G401.6 (cell line): Measurements from ENCODE around the gene HRAS.

Experiments
- FAIRE-seq: peaks from 2 replicates; lab custom pipeline; 2012; peaks lifted over from hg19 to GRCh38; lab: Jason Lieb, UNC

Gene HRAS

DNA sequence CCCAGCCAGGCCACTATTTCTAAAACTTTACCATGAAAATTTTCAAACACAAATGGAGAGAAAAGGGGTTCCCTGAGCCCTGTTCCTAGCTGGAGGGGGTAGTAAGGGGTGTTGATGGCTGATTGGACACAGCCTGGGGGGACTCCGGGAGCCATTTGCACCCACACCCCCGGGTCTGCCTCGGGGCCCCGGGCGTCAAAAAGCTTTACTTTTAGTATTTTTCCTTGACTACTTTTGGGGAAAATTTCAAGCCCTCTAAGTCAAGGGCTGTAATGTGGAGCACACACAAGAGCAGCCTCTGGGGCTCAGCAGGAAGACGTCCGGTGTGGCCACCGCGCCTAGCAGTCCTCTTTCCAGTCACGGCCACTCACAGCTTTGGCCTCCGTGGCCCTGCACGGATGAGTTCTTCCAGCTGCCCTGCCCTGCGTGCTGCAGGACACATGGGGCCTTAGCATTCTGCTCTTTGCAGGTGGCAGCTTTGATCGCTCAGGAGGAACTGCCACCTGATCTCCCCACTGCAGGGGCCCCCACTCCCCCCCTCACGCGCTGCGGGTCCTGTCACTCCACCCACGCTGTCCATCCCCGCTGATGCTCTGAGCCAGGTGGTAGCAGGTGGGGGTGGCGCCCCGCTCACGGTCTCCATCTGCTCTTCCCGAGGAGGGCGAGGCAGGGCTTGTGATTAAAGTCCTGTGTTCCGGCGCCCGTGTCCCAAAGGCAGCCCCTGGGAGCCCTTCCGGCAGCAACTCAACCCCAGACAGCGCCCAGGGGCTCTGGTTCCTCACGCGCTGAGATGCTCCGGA is 42.7 kb downstream of the HRAS start:
- no peak for FAIRE-seq

DNA sequence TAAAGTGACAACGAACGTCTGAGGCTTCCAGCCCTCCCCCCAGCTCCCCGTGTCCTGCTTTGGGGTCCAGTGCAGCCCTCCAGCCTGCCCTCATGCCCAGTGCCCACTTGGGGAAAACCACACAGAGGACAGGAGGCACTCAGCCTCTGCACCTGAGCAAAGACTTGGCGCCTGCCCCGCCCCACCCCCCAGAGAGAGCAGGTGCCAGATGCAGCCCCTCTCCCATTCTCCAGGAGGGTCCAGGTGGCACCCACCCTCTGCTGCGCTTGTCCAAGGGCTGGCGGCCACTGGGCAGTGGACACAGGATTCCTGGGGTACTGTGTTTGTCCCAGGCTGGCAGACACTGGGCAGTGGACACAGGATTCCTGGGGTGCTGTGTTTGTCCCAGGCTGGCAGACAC is 44.0 kb downstream of the HRAS start:
- no peak for FAIRE-seq

- no peak for FAIRE-seq
Observed at GRCh38 chr11:490930-491260, 44.5 kb downstream of the HRAS start.

DNA sequence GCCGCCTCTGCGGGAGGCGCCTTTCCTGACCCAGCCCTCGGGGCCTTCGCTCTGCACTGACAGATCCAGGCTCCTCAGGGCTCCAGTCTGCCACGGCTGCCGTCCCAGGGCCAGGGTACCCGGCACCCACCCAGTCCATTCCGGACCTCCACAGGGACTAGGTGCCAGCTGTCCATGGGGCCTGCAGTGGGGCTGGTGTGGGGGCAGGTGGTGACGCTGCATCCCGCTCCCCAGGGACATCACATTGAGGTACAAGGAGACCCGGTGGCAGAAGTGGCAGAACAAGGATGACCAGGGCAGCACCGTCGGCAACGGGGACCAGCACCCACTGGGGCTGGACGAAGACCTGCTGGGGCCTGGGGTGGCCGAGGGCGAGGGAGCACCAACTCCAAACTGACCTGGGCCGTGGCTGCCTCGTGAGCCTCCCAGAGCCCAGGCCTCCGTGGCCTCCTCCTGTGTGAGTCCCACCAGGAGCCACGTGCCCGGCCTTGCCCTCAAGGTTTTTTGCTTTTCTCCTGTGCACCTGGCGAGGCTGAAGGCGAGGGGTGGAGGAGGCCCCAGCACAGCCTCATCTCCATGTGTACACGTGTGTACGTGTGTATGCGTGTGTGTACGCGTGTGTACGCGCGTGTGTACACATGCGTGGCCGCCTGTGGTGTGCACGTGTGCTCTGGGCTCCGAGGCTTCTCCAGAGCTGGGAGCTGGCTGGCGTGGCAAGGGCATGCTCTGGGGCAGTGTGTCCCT is 45.0 kb downstream of the HRAS start:
- no peak for FAIRE-seq

DNA sequence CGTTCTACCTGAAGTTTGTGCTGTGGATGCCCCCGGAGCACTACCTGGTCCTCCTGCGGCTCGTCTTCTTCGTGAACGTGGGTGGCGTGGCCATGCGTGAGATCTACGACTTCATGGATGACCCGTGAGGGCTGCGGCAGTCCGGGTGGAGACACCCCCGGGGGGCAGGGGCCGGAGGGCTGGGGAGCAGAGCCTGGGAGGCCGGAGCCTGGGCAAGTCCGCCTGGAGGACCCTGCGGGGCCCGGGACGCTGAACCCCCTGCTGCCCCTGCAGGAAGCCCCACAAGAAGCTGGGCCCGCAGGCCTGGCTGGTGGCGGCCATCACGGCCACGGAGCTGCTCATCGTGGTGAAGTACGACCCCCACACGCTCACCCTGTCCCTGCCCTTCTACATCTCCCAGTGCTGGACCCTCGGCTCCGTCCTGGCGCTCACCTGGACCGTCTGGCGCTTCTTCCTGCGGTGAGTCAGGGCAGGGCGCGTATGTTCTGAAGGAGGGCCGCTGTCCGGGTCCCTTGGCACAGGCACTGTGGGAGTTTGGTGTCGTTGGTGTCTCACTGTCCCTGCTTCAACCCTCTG is 45.7 kb downstream of the HRAS start:
- FAIRE-seq: no peak

- no peak for FAIRE-seq
Observed at GRCh38 chr11:488992-489391, 46.4 kb downstream of the HRAS start.

GRCh38 chr11:488579-488978 is 46.8 kb downstream of the HRAS start:
- FAIRE-seq: no peak

- FAIRE-seq: no peak
Observed at GRCh38 chr11:488062-488461, 47.3 kb downstream of the HRAS start.

- FAIRE-seq: no peak
Observed at GRCh38 chr11:487571-488021, 47.8 kb downstream of the HRAS start.

DNA sequence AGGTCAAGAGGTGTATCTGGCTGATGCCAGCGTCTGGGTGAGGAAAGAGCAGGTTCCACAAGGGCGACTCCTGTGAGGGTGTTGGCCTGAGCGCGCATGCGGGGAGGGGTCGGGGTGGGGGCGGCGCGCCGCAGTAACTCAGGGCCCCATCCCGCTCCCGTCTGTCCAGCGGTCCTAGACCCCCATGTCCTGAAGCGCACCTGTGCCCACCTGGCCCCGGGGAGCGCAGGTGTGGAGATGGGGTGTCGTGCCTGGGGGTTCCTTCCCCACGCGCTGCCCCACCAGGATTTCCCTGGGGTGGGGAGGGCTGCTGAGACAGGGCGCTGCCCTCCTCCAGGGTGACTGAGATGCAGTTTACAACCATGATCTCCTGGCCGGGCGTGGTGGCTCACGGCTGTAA is 49.2 kb downstream of the HRAS start:
- FAIRE-seq: no peak

DNA sequence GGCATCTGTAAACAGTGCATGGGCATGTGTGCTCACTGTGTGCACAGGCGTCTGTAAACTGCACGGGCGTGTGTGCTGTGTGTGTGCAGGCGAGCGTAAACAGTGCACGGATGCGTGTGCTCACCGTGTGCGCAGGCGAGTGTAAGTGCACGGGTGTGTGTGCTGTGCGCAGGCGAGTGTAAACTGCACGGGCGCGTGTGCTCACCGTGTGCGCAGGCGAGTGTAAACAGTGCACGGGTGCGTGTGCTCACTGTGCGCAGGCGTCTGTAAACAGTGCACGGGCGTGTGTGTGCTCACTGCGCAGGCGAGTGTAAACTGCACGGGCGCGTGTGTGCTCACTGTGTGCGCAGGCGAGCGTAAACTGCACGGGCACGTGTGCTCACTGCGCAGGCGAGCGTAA is 50.8 kb downstream of the HRAS start:
- FAIRE-seq: no peak
